ENCODE measurements around the gene CNBD2. TPM values are rescaled to one million over a fixed set of nuclear protein-coding genes. Genes with fewer than 3 reads are reported as not detected.
"Not testable (repeated sequence)": the region's sequence is repeated elsewhere in the genome, so short reads cannot be mapped to it uniquely, and the experiment has no call there.

The CNBD2 gene
- total and polyA plus RNA-seq, 7 experiments from 2014 or later, result 2.6 to 10.6 (median 7.7) TPM

- H3K27me3 ChIP-seq (ENCODE audit: control insufficient read depth in 2 of 2, insufficient read depth in 2 of 2, low read length in 2 of 2), result no peaks in the 10 kb centered on the region
- Mint-ChIP-seq H3K4me1 (peaks cover 4 to 13% (median 5%) of the 10 kb centered on the region in 7 donors), H3K27ac (no peak overlapping the region), H3K36me3 (no peaks in the 10 kb centered on the region), H3K9me3 (no peaks in the 10 kb centered on the region), H3K27me3 (peaks cover 0 to 23% (median 4%) of the 10 kb centered on the region in 5 donors), H3K4me3 (no peak overlapping the region)
- CTCF ChIA-PET, result interaction anchor here (0.5 to 9.2 kb wide), 5 partner anchors 21 to 548 kb away, joined by 3 to 257 read pairs (median 4); no protein-coding TSS in a partner anchor
- DNase-seq, result peak in 1 of 9 donors; percentile 10
- H3K4me1 ChIP-seq (ENCODE audit: control insufficient read depth in 2 of 2, insufficient read depth in 2 of 2, low read length in 2 of 2), result no peaks in the 10 kb centered on the region
- H3K4me3 ChIP-seq (ENCODE audit: low read length), result no peak overlapping the region
- no peak overlapping the region for H3K27ac ChIP-seq (ENCODE audit: low read depth, low read length)
- intact Hi-C loops (cut with micrococcal nuclease), result no loop called here
- no peaks in the 10 kb centered on the region for H3K9me3 ChIP-seq (ENCODE audit: control insufficient read depth in 2 of 3, low read length in 3 of 3)
- POLR2A ChIA-PET, result no interaction called here
- H3K36me3 ChIP-seq (ENCODE audit: control insufficient read depth in 2 of 3, insufficient read depth in 3 of 3, low read length in 3 of 3), result no peaks in the 10 kb centered on the region
- peak; percentile 48 for ATAC-seq
These were observed 22.9 kb downstream of the CNBD2 start for GRCh38 chr20:35991142-35991771.

GRCh38 chr20:35992713-35993335 is 24.4 kb downstream of the CNBD2 start:
- intact Hi-C loops (cut with micrococcal nuclease), result loop anchor here in 1 of 2 donors (2.0 kb wide), 1 partner anchor 38 kb away; the partner anchor contains the start of gene SCAND1
- peak overlapping the region in 2 of 9 donors; percentile 48 to 71 for H3K27ac Mint-ChIP-seq
- H3K9me3 ChIP-seq (ENCODE audit: control insufficient read depth in 2 of 3, low read length in 3 of 3), result no peaks in the 10 kb centered on the region
- ChIA-PET CTCF (interaction anchor here (0.5 to 9.2 kb wide), 26 partner anchors 8 to 661 kb away, joined by 3 to 257 read pairs (median 4); partner anchors contain the start of gene SCAND1), POLR2A (interaction anchor here (0.6 to 1.7 kb wide), 4 partner anchors 12 to 2000 kb away, joined by 3 to 10 read pairs (median 6); partner anchors contain the start of gene SCAND1)
- H3K27me3 Mint-ChIP-seq, result peaks cover 0 to 17% (median 4%) of the 10 kb centered on the region in 5 donors
- H3K4me3 Mint-ChIP-seq, result peak overlapping the region in 6 of 10 donors; percentile 7 to 69 (median 51)
- H3K9me3 Mint-ChIP-seq, result no peaks in the 10 kb centered on the region
- DNase-seq, result peak in 8 of 9 donors; percentile 29 to 66 (median 60)
- no peaks in the 10 kb centered on the region for H3K4me1 ChIP-seq (ENCODE audit: control insufficient read depth in 2 of 2, insufficient read depth in 2 of 2, low read length in 2 of 2)
- no peaks in the 10 kb centered on the region for H3K36me3 Mint-ChIP-seq
- peaks cover 4 to 13% (median 5%) of the 10 kb centered on the region in 7 donors for H3K4me1 Mint-ChIP-seq
- no peaks in the 10 kb centered on the region for H3K36me3 ChIP-seq (ENCODE audit: control insufficient read depth in 2 of 3, insufficient read depth in 3 of 3, low read length in 3 of 3)
- H3K27ac ChIP-seq (ENCODE audit: low read depth, low read length), result no peak overlapping the region
- no peak overlapping the region for H3K4me3 ChIP-seq (ENCODE audit: low read length)
- no peaks in the 10 kb centered on the region for H3K27me3 ChIP-seq (ENCODE audit: control insufficient read depth in 2 of 2, insufficient read depth in 2 of 2, low read length in 2 of 2)
- peak; percentile 84 for ATAC-seq

GRCh38 chr20:35994994-35995453 is 26.6 kb downstream of the CNBD2 start:
- H3K36me3 Mint-ChIP-seq, result no peaks in the 10 kb centered on the region
- peaks cover 0 to 9% (median 4%) of the 10 kb centered on the region in 5 donors for H3K27me3 Mint-ChIP-seq
- Histone ChIP-seq H3K27ac (ENCODE audit: low read depth, low read length) (no peak overlapping the region), H3K4me3 (ENCODE audit: low read length) (no peak overlapping the region), H3K27me3 (ENCODE audit: control insufficient read depth in 2 of 2, insufficient read depth in 2 of 2, low read length in 2 of 2) (no peaks in the 10 kb centered on the region), H3K9me3 (ENCODE audit: control insufficient read depth in 2 of 3, low read length in 3 of 3) (no peaks in the 10 kb centered on the region), H3K4me1 (ENCODE audit: control insufficient read depth in 2 of 2, insufficient read depth in 2 of 2, low read length in 2 of 2) (no peaks in the 10 kb centered on the region), H3K36me3 (ENCODE audit: control insufficient read depth in 2 of 3, insufficient read depth in 3 of 3, low read length in 3 of 3) (no peaks in the 10 kb centered on the region)
- ChIA-PET POLR2A (interaction anchor here (0.9 kb wide), 2 partner anchors 142 to 144 kb away, joined by 3 read pairs; no protein-coding TSS in a partner anchor), CTCF (interaction anchor here (0.5 to 9.2 kb wide), 10 partner anchors 13 to 353 kb away, joined by 3 to 257 read pairs (median 4); no protein-coding TSS in a partner anchor)
- H3K4me3 Mint-ChIP-seq, result no peak overlapping the region
- H3K27ac Mint-ChIP-seq, result peak overlapping the region in 2 of 9 donors; percentile 36 to 52
- intact Hi-C loops (cut with micrococcal nuclease), result loop anchor here (1.0 to 2.0 kb wide), 5 partner anchors 55 to 444 kb away; no protein-coding TSS in a partner anchor
- peaks cover 0 to 2% (median 0%) of the 10 kb centered on the region in 11 donors for H3K9me3 Mint-ChIP-seq
- H3K4me1 Mint-ChIP-seq, result peaks cover 4 to 13% (median 5%) of the 10 kb centered on the region in 7 donors
- DNase-seq (peak; percentile 59 to 82 (median 76)), ATAC-seq (peak; percentile 91)

DNA sequence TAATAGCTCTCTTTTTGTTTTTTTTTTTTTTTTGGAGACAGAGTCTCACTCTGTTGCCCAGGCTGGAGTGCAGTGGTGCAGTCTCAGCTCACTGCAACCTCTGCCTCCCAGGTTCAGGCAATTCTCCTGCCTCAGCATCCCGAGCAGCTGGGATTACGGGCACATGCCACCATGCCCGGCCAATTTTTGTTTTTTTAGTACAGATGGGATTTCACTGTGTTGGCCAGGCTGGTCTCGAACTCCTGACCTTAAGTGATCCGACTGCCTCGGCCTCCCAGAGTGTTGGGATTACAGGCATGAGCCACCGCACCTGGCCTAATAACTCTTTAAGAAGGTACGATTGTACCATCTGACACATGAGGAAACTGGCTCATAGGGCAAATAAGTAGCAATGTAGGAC is 28.1 kb downstream of the CNBD2 start:
- CTCF ChIA-PET, result interaction anchor here (0.7 to 9.2 kb wide), 2 partner anchors 8 to 140 kb away, joined by 3 to 257 read pairs; no protein-coding TSS in a partner anchor
- H3K36me3 ChIP-seq (ENCODE audit: control insufficient read depth in 2 of 3, insufficient read depth in 3 of 3, low read length in 3 of 3); ATAC-seq; H3K27me3 ChIP-seq (ENCODE audit: control insufficient read depth in 2 of 2, insufficient read depth in 2 of 2, low read length in 2 of 2); H3K4me1 ChIP-seq (ENCODE audit: control insufficient read depth in 2 of 2, insufficient read depth in 2 of 2, low read length in 2 of 2); intact Hi-C loops (cut with micrococcal nuclease); H3K27me3 Mint-ChIP-seq; H3K9me3 ChIP-seq (ENCODE audit: control insufficient read depth in 2 of 3, low read length in 3 of 3); H3K4me3 ChIP-seq (ENCODE audit: low read length); H3K36me3 Mint-ChIP-seq; H3K9me3 Mint-ChIP-seq; H3K27ac Mint-ChIP-seq; H3K27ac ChIP-seq (ENCODE audit: low read depth, low read length); POLR2A ChIA-PET; DNase-seq; H3K4me3 Mint-ChIP-seq: not testable (repeated sequence)
- peaks cover 4 to 13% (median 5%) of the 10 kb centered on the region in 7 donors for H3K4me1 Mint-ChIP-seq

DNA sequence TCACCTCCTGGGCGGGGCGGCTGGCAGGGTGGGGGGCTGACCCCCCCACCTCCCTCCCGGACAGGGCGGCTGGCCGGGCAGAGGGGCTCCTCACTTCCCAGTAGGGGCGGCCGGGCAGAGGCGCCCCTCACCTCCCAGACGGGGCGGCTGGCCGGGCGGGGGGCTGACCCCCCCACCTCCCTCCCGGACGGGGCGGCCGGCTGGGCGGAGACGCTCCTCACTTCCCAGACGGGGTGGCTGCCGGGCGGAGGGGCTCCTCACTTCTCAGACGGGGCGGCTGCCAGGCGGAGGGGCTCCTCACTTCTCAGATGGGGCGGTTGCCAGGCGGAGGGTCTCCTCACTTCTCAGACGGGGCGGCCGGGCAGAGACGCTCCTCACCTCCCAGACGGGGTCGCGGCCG is 32.9 kb downstream of the CNBD2 start:
- intact Hi-C loops (cut with micrococcal nuclease); H3K9me3 ChIP-seq (ENCODE audit: control insufficient read depth in 2 of 3, low read length in 3 of 3); H3K36me3 ChIP-seq (ENCODE audit: control insufficient read depth in 2 of 3, insufficient read depth in 3 of 3, low read length in 3 of 3); CTCF ChIA-PET; H3K27ac ChIP-seq (ENCODE audit: low read depth, low read length); H3K36me3 Mint-ChIP-seq; DNase-seq; H3K4me3 Mint-ChIP-seq; H3K4me1 ChIP-seq (ENCODE audit: control insufficient read depth in 2 of 2, insufficient read depth in 2 of 2, low read length in 2 of 2); H3K27me3 ChIP-seq (ENCODE audit: control insufficient read depth in 2 of 2, insufficient read depth in 2 of 2, low read length in 2 of 2); POLR2A ChIA-PET; H3K4me1 Mint-ChIP-seq; H3K4me3 ChIP-seq (ENCODE audit: low read length); H3K27ac Mint-ChIP-seq; ATAC-seq: not testable (repeated sequence)
- H3K27me3 Mint-ChIP-seq, result peaks cover 0 to 19% (median 0%) of the 10 kb centered on the region in 5 donors
- peaks cover 0 to 29% (median 12%) of the 10 kb centered on the region in 11 donors for H3K9me3 Mint-ChIP-seq

GRCh38 chr20:36002855-36003254 is 34.5 kb downstream of the CNBD2 start:
- no peak overlapping the region for H3K4me3 Mint-ChIP-seq
- ChIA-PET CTCF (interaction anchor here (0.7 to 0.9 kb wide), 2 partner anchors 196 to 854 kb away, joined by 3 read pairs; no protein-coding TSS in a partner anchor), POLR2A (no interaction called here)
- Histone ChIP-seq H3K4me1 (ENCODE audit: control insufficient read depth in 2 of 2, insufficient read depth in 2 of 2, low read length in 2 of 2) (no peaks in the 10 kb centered on the region), H3K36me3 (ENCODE audit: control insufficient read depth in 2 of 3, insufficient read depth in 3 of 3, low read length in 3 of 3) (no peaks in the 10 kb centered on the region), H3K9me3 (ENCODE audit: control insufficient read depth in 2 of 3, low read length in 3 of 3) (peaks cover 0 to 3% (median 0%) of the 10 kb centered on the region in 3 experiments), H3K4me3 (ENCODE audit: low read length) (no peak overlapping the region), H3K27me3 (ENCODE audit: control insufficient read depth in 2 of 2, insufficient read depth in 2 of 2, low read length in 2 of 2) (no peaks in the 10 kb centered on the region), H3K27ac (ENCODE audit: low read depth, low read length) (no peak overlapping the region)
- no peak for ATAC-seq
- H3K4me1 Mint-ChIP-seq, result no peaks in the 10 kb centered on the region
- peaks cover 0 to 7% (median 0%) of the 10 kb centered on the region in 5 donors for H3K36me3 Mint-ChIP-seq
- peaks cover 0 to 19% (median 4%) of the 10 kb centered on the region in 5 donors for H3K27me3 Mint-ChIP-seq
- intact Hi-C loops (cut with micrococcal nuclease), result no loop called here
- DNase-seq, result no peak
- H3K27ac Mint-ChIP-seq, result no peak overlapping the region
- H3K9me3 Mint-ChIP-seq, result peaks cover 0 to 29% (median 12%) of the 10 kb centered on the region in 11 donors

Measured in naive thymus-derived CD4-positive, alpha-beta T cell (primary cell).